Stimulated activated CD4-positive, alpha-beta T cell treated with anti-CD3 and anti-CD28 coated beads, TNF-alpha, amount 100 ng/mL, for 4 hours (primary cell): ENCODE results near the gene XPR1.

Source experiments
- DNase-seq, 3 experiments: peaks; one replicate each; pipeline ENCODE4 v3.0.0-alpha.2; 2020; ENCODE audit warnings: low read depth in 3 of 3

XPR1 gene

GRCh38 chr1:180892272-180892671 is 260.4 kb downstream of the XPR1 start:
- no peak for DNase-seq

- no peak for DNase-seq
Observed at GRCh38 chr1:180892675-180893074, 260.9 kb downstream of the XPR1 start.

DNA sequence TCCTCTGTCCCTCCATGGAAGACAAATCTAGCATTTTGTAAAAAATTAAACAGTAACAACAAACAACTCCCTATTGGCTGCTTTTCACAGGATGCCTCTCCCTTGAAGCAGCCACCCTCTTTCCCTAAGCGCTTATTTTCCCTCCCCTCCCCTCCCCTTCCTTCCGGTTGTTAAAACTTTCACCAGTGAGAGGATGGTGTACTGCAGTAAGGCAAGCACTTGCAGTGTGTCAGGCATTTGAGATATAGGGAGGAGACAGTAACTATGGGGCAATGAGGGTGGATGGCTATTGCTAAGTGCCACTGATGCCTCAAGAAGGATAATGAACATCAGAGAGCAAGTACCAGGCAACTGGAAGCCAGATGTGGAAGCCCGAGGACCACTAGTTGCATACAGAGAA is 261.8 kb downstream of the XPR1 start:
- no peak for DNase-seq

DNA sequence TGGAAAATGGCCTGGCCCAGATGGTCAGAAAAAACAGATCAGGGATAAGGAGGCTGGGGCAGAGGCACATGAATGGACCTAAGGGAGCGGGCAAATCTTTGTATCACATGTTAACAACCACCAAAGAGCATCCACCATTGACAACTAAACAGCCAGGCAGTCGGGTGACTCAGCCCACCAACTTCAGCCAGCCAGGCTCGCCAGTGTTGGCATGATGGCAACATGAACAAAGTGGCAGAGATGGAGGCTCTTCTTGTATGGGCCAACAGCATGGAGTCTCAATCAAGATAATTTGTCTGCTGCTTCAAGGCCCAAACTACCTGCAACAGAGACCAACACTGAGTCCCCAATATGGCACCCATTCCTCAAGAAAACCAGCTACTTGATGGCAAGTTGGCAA is 264.3 kb downstream of the XPR1 start:
- no peak for DNase-seq

DNA sequence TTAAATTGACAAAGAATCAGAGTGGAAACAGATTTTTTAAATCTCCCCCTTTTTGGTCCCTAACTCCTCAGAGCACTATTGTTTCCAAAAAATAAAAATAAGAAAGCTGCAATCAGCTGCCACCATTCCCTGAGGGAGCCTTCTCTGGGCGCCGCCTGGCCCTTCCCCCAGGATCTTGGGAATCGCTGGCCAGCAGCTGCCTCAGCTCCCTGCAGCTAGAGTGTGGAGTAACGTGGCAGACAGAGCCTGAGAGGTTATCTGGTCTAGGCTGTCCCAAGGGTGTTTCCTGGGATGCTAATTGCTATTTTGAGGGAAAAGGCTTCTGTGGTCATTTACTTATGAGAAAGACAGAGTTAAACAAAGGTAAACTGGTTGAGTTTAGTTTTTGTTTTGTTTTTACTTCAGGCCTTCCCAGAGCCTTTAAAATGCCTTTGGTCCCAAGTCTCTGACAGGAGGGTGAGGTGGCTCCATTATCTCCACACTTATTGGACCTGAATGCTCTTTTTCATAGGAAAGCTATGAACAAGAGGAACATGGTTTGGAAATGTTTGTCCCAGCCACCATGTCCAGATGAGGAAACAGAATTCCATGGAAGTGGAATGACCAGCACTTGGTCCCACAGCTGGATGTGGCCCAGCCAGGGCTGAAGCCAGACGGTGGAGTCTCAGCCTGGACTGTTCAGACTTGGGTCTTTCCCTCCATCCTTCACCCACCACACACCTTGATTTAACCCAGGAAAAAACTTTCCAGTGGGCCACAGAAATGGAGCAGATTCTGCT is 266.8 kb downstream of the XPR1 start:
- no peak for DNase-seq

- no peak for DNase-seq
Observed at GRCh38 chr1:180899262-180899661, 267.4 kb downstream of the XPR1 start.

DNA sequence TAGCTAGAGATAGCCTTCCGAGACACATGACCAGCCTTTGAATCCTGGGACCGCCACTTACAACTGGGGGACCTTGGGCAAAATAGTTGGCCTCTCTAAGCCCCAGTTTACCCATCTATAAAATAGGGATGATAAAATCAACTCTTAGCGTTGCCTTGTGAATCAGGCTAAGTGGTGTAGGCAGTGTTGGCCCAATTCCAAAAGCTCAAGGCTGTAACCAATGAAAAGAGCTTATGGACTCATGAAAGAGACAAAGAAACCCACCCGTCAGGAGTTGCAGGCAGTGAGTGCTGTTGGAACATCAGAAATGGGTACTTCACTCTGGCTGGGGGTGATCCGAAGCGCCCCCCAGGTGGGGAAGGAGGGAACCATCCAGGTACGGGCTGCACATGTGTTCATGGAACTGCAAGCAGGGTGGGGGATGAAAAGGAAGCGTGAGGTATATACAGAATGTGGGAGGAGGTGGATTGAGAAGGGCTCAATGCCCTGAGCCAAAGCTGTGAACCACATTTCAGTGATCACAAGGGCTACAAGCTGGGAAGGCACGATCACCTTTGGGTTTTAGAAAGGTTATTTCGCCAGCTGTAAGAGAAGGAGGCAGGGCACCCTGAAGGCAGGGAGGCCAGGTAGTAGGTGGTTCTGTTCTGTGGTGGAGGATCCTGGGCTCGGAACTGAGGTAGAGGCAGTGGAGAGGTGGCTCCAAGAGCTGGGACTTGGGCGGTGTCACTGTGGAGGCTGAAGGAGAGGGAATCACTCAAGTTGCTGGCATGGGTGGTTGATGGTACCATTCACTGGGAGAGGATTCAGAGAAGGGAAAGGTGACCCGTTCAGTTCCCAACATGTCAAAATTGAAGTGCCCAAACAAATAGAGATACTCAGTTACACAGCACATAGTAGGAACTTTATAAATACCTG is 269.5 kb downstream of the XPR1 start:
- DNase-seq: no peak

DNA sequence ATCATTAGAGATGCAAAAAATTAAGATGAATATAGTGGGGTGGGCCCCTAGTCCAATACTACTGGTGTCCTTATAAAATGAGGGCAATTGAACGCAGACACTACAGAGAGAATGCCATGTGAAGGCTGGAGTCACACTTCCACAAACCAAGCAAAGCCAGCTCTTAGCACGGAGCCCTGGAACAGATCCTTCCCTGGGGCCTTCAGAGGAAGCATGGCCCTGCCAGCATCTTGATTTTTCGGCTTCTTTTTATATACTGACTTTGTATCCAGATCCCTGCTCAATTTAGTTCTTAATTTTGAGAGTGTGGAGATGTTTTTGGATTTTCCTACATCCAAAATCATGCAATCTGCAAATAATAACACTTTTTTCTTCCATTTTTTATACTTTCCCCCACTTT is 270.7 kb downstream of the XPR1 start:
- no peak for DNase-seq

- DNase-seq: no peak
Observed at GRCh38 chr1:180905927-180906326, 274.1 kb downstream of the XPR1 start.

DNA sequence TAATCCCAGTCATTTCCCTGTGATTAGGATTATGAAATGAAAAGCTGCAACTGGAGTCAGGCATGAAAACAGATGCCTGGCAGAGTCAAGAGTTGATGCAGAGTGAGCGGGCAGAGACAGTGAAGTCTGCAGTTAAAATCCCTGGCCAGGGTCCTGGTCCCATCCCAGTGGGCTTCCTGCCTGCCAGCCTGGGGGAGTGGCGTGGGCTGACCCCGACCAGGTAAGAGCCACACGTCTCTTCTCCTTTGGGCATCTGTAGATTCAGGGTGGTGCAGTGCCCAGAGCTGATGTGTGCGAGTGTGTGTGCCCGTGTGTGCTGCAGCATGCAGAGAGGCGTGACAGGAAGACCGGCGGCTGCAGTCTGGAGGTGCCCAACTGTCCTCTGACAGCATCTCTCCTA is 274.7 kb downstream of the XPR1 start:
- DNase-seq: no peak

DNA sequence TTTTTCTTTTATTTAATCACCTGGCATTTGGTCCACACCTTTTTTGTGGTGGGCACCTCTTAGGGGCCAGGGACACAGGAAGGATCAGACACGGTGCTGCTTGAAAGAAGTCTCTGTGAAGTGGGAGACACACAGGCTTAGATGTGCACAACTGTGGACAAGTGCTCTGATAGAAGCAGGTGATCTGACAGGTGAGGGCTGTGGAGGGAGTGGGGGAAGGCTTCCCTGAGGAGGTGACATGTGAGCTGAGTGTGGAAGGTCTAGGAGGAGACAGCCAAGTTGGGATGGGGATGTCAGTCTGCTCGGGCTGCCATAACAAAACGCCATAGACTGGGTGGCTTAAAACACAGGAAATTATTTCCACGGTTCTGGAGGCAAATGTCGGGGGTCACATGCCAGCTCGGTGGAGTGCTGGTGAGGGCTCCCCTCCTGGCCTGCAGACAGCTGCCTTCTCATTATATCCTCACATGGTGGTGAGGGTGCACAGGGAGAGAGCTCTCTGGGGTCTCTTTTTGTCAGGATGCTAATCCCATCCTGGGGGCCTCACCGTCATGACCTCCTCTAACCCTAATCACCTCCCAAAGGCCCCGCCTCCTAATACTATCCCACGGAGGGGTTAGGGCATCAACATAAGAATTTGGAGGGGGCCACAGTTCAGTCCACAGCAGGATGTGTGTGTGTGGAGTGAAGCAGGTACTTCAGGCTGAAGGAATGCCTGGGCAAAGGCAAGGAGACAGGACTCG is 275.7 kb downstream of the XPR1 start:
- no peak for DNase-seq

- no peak for DNase-seq
Observed at GRCh38 chr1:180908074-180908765, 276.4 kb downstream of the XPR1 start.

DNA sequence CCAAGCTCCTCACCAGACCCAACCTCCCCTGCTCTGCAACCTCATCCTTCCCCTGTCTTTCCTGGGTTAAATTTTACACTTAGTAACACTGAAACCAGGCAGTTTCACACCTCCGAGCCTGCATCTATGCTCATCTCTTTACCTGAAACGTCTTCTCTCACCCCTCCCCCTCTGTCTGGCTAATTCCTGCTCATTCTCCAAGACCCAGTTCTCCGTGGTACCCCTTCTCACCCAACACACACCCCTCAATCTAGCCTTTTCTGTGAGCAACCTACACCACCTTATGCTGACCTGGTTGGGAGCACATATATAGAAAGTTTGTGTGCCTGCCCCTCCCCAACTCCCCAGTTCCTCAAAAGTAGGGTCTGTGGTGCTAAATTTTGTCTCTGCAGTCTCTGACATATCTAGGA is 277.2 kb downstream of the XPR1 start:
- DNase-seq: no peak

GRCh38 chr1:180909462-180909976 is 277.7 kb downstream of the XPR1 start:
- DNase-seq: no peak

- DNase-seq: no peak
Observed at GRCh38 chr1:180911640-180912191, 279.9 kb downstream of the XPR1 start.

DNA sequence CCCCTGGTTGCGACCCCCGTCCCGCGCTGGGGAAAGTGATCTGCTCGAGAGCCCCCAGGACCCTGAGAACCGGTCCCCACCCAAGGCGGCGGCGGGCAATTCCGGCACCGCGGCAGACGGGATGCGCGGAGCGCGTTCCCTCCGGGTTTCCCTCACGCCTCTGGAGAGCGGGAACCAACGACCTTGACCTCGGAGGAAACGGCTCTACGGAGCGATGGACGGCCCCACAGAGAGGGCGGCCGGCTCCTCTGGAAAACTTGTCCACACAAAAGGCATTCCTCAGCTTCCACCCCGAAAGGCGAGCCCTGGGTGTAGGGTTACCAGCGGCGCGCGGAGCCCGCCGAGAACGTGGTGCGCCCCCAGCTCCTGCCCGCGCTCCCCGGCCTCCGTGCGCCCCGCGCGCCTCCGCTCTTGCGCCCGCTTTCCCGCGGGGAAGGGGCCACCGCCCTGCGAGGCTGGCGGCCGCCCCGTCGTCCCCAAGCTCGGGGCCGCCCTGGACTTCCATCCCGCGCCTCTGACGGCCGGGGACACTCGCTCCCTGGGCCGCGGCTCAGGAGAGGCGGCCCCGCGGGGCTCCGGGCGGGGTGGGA is 280.5 kb downstream of the XPR1 start:
- no peak for DNase-seq

GRCh38 chr1:180912801-180913565 is 281.2 kb downstream of the XPR1 start, which contains the start of gene KIAA1614:
Gene KIAA1614, plus strand, starts transcription at chr1:180912897. Its CDS starts 347 bp downstream, at chr1:180913244.
- DNase-seq: no peak

DNA sequence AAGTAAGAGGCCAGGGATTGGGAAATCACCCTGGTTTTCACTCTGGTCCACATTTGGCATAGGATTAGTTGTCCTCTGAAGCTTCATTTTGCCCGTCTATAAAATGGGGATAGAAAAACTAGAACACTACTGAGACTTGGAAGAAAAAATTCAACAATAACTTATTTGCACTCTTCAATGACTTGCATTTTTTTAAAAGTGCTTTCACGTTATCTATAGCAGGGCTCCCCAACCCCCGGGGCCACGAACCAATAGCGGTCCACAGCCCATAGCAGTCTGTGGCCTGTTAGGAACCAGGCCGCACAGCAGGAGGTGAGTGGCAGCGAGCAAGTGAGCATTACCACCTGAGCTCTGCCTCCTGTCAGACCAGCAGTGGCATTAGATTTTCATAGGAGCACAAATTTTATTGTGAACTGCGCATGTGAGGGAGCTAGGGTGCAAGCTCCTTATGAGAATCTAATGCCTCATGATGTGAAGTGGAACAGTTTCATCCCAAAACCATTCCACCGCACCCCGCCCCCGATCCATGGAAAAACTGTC is 283.7 kb downstream of the XPR1 start:
- DNase-seq: no peak

- no peak for DNase-seq
Observed at GRCh38 chr1:180916012-180916770, 284.4 kb downstream of the XPR1 start.
